ENCODE results near the gene FDXR. TPM values are rescaled to one million over a fixed set of nuclear protein-coding genes. Genes with fewer than 3 reads are reported as not detected.

FDXR gene
- total and polyA plus RNA-seq, 4 donors = 3.9 to 10.1 (median 4.6) TPM

DNA sequence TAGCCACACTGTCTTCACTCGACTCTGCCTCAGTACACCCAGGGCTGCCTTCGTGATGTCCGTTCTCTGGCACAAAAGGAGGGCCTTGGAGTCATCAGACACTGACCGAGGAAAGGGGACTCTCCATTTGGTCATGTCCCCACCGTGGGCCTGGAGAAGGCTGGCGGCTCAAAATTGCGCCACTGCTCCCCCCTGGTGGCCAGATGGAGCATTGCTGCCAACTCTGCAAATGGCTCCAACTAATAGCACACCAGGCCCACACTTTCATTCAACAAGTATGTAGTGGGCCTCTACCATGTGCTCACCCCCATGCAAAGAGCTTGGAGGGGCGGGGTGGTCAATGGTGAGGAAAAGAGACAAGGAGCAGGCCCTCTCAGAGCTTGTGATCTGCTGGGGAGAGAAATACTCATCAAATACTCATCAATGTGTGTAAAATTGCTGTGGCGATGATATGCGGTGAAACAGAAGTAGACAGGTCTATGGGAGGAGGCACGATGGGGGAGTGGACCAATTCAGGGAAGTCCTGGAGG, 7.9 kb downstream of the FDXR start:
- TF ChIP-seq EGR1 (IDR thresholded peaks at IDR 0.05; ENCODE audit: low read depth in 2 of 2) (no peak), RAD21 (IDR thresholded peaks at IDR 0.05) (peak; percentile 86 to 93), REST (IDR thresholded peaks at IDR 0.05) (no peak), CTCF (IDR thresholded peaks at IDR 0.05; ENCODE audit: low read depth, low read length, missing input control) (peak; percentile 98)
- 28% methylated on average over 11 of the region's 11 CpGs for WGBS
- H3K27ac ChIP-seq (ENCODE audit: low read depth in 1 of 2, low read length in 2 of 2) = no peak overlapping the region
- peaks cover 8 to 23% (median 14%) of the 10 kb centered on the region in 4 donors for H3K4me1 ChIP-seq (ENCODE audit: control insufficient read depth in 4 of 4, insufficient read depth in 4 of 4, low read length in 3 of 4)
- DNase-seq (ENCODE audit: low spot score) = peak; percentile 82
- no peak overlapping the region for H3K9ac ChIP-seq (ENCODE audit: low read depth in 1 of 2, low read length in 2 of 2)
- no peak overlapping the region for H3K4me3 ChIP-seq (ENCODE audit: low read depth in 1 of 3, low read length in 3 of 3)
- H3K36me3 ChIP-seq (ENCODE audit: control insufficient read depth in 4 of 4, insufficient read depth in 3 of 4, low read depth in 1 of 4, low read length in 3 of 4) = no peaks in the 10 kb centered on the region
- H3K9me3 ChIP-seq (ENCODE audit: control insufficient read depth in 4 of 4, low read length in 3 of 4) = no peaks in the 10 kb centered on the region
- H3K27me3 ChIP-seq (ENCODE audit: control insufficient read depth in 4 of 4, insufficient read depth in 4 of 4, low read length in 3 of 4) = peaks cover 0 to 1% (median 0%) of the 10 kb centered on the region in 4 donors

- Histone ChIP-seq H3K4me3 (ENCODE audit: low read depth in 1 of 3, low read length in 3 of 3) (no peak overlapping the region), H3K27ac (ENCODE audit: low read depth in 1 of 2, low read length in 2 of 2) (no peak overlapping the region), H3K27me3 (ENCODE audit: control insufficient read depth in 4 of 4, insufficient read depth in 4 of 4, low read length in 3 of 4) (peaks cover 0 to 2% (median 0%) of the 10 kb centered on the region in 4 donors), H3K9ac (ENCODE audit: low read depth in 1 of 2, low read length in 2 of 2) (no peak overlapping the region), H3K36me3 (ENCODE audit: control insufficient read depth in 4 of 4, insufficient read depth in 3 of 4, low read depth in 1 of 4, low read length in 3 of 4) (no peaks in the 10 kb centered on the region), H3K4me1 (ENCODE audit: control insufficient read depth in 4 of 4, insufficient read depth in 4 of 4, low read length in 3 of 4) (peaks cover 8 to 25% (median 14%) of the 10 kb centered on the region in 4 donors), H3K9me3 (ENCODE audit: control insufficient read depth in 4 of 4, low read length in 3 of 4) (no peaks in the 10 kb centered on the region)
- no peak for DNase-seq (ENCODE audit: low spot score)
- WGBS = 93% methylated on average over 15 of the region's 15 CpGs
- no peak for TF ChIP-seq HNF4A (conservative IDR thresholded peaks at IDR 0.05)
- no peak for TF ChIP-seq MAX (IDR thresholded peaks at IDR 0.05)
- TF ChIP-seq NR2F2 (IDR thresholded peaks at IDR 0.05) = no peak
- TF ChIP-seq SP1 (IDR thresholded peaks at IDR 0.05) = no peak
- no peak for TF ChIP-seq GABPA (IDR thresholded peaks at IDR 0.05 in 1 of 2, conservative IDR thresholded peaks at IDR 0.05 in 1 of 2)
- TF ChIP-seq, protein P1, sequence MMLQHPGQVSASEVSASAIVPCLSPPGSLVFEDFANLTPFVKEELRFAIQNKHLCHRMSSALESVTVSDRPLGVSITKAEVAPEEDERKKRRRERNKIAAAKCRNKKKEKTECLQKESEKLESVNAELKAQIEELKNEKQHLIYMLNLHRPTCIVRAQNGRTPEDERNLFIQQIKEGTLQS (IDR thresholded peaks at IDR 0.05) = no peak
- no peak for TF ChIP-seq RAD21 (IDR thresholded peaks at IDR 0.05)
- no peak for TF ChIP-seq REST (IDR thresholded peaks at IDR 0.05)
- no peak for TF ChIP-seq EGR1 (IDR thresholded peaks at IDR 0.05; ENCODE audit: low read depth in 2 of 2)
- TF ChIP-seq RXRA (IDR thresholded peaks at IDR 0.05) = no peak
- no peak for TF ChIP-seq ZBTB33 (IDR thresholded peaks at IDR 0.05)
- TF ChIP-seq CTCF (IDR thresholded peaks at IDR 0.05; ENCODE audit: low read depth, low read length, missing input control) = no peak
- TF ChIP-seq FOXA1 (IDR thresholded peaks at IDR 0.05) = no peak
- TF ChIP-seq JUND (IDR thresholded peaks at IDR 0.05) = no peak
- no peak for TF ChIP-seq FOXA2 (IDR thresholded peaks at IDR 0.05)
- TF ChIP-seq HNF4G (IDR thresholded peaks at IDR 0.05) = no peak
- no peak for TF ChIP-seq TAF1 (conservative IDR thresholded peaks at IDR 0.05)
Observed at GRCh38 chr17:74864297-74864865, 8.4 kb downstream of the FDXR start.

Data from liver (tissue), 9 donors.